GM21390 (cell line): ENCODE results near the gene PRR5.
A peak's percentile ranks its signal among the peaks of the same experiment; 100 is the strongest.
"Not testable (repeated sequence)": the region's sequence is repeated elsewhere in the genome, so short reads cannot be mapped to it uniquely, and the experiment has no call there.

Experiments
- ATAC-seq: cut with Tn5 transposase; IDR thresholded peaks from one replicate; pipeline ENCODE4 v1.9.1; 2021; ENCODE audit not compliant: unreplicated experiment

The PRR5 gene

GRCh38 chr22:44701824-44702478 is at the start of gene PRR5:
PRR5 (plus strand) TSS chr22:44702204; CDS start chr22:44702475, 271 bp downstream.
- peak; percentile 63 for ATAC-seq

GRCh38 chr22:44652866-44653265 is 49.1 kb upstream of the PRR5 start:
- ATAC-seq = not testable (repeated sequence)

- no peak for ATAC-seq
Observed at GRCh38 chr22:44658311-44658953, 43.6 kb upstream of the PRR5 start.

- no peak for ATAC-seq
Observed at GRCh38 chr22:44659140-44659539, 42.9 kb upstream of the PRR5 start.

GRCh38 chr22:44660051-44660830 is 41.8 kb upstream of the PRR5 start:
- no peak for ATAC-seq

- no peak for ATAC-seq
Observed at GRCh38 chr22:44661070-44661469, 40.9 kb upstream of the PRR5 start.

- no peak for ATAC-seq
Observed at GRCh38 chr22:44661659-44662569, 40.1 kb upstream of the PRR5 start.

- ATAC-seq = no peak
Observed at GRCh38 chr22:44663256-44663999, 38.6 kb upstream of the PRR5 start.

GRCh38 chr22:44664149-44664548 is 37.9 kb upstream of the PRR5 start:
- no peak for ATAC-seq

GRCh38 chr22:44665115-44665514 is 36.9 kb upstream of the PRR5 start:
- no peak for ATAC-seq

GRCh38 chr22:44666207-44666585 is 35.8 kb upstream of the PRR5 start:
- no peak for ATAC-seq

GRCh38 chr22:44667276-44667675 is 34.7 kb upstream of the PRR5 start:
- ATAC-seq = no peak

- no peak for ATAC-seq
Observed at GRCh38 chr22:44667829-44668189, 34.2 kb upstream of the PRR5 start.

- no peak for ATAC-seq
Observed at GRCh38 chr22:44668190-44668885, 33.7 kb upstream of the PRR5 start.

GRCh38 chr22:44668886-44669521 is 33.0 kb upstream of the PRR5 start:
- ATAC-seq = no peak

- ATAC-seq = no peak
Observed at GRCh38 chr22:44669561-44669976, 32.4 kb upstream of the PRR5 start.

GRCh38 chr22:44670220-44670988 is 31.6 kb upstream of the PRR5 start:
- no peak for ATAC-seq

GRCh38 chr22:44671742-44672141 is 30.3 kb upstream of the PRR5 start:
- ATAC-seq = no peak

- ATAC-seq = no peak
Observed at GRCh38 chr22:44672632-44673031, 29.4 kb upstream of the PRR5 start.
